ENCODE results near the gene DCBLD1. TPM values are rescaled to one million over a fixed set of nuclear protein-coding genes. Genes with fewer than 3 reads are reported as not detected.

Gene DCBLD1
- total RNA-seq, 4 donors from 2014 or later: 6.5 to 36.9 (median 11.2) TPM

DNA sequence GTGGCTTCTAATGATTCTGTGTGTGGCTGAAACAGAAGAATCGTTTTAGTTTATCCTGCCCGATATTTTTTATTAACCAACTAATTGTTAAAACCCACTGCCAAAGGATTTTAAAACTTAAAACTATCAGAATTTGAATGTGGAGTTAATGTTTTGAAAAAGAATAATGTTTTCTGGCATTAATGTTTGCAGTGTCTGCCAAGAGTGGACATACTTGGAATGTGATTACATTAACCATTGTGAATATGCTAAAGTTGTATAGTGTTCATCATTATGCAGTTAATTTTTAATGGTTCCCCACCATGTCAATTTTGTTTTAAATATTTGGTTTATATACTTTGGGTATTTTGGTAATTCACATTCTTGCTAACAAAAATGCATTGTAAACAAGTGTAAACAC is 24.4 kb downstream of the DCBLD1 start:
- DNase-seq (ENCODE audit: low spot score) (no peak), ATAC-seq (ENCODE audit: low FRiP score) (no peak)
- TF ChIP-seq, protein P1, sequence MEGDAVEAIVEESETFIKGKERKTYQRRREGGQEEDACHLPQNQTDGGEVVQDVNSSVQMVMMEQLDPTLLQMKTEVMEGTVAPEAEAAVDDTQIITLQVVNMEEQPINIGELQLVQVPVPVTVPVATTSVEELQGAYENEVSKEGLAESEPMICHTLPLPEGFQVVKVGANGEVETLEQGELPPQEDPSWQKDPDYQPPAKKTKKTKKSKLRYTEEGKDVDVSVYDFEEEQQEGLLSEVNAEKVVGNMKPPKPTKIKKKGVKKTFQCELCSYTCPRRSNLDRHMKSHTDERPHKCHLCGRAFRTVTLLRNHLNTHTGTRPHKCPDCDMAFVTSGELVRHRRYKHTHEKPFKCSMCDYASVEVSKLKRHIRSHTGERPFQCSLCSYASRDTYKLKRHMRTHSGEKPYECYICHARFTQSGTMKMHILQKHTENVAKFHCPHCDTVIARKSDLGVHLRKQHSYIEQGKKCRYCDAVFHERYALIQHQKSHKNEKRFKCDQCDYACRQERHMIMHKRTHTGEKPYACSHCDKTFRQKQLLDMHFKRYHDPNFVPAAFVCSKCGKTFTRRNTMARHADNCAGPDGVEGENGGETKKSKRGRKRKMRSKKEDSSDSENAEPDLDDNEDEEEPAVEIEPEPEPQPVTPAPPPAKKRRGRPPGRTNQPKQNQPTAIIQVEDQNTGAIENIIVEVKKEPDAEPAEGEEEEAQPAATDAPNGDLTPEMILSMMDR (IDR thresholded peaks at IDR 0.05): no peak

DNA sequence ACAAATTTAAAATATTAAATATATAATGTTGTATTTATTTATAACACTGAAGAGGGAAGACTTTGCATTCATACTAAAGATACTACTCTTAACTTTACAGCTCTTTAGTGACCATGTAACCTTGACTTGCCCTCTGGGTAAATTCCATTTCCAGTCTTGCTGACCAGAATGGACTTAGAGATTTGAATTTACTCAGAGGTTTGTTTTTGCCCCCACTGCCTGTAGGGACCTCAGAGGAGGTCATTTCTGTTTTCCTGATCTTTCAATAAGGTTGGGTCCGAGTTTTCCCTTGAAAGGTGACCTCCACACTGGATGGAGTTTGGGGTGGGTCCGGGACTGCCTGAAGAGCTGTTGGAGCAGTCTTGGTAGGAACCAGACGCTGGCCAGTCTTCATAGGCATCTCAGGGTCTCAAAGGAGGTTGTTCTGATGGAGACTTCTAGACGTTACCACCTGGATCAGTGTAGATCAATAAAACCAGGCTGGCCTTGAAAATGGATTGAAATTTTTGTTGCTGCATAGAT is 26.0 kb downstream of the DCBLD1 start:
- TF ChIP-seq, protein P1 (IDR thresholded peaks at IDR 0.05): no peak
- ATAC-seq (ENCODE audit: low FRiP score) (no peak), DNase-seq (ENCODE audit: low spot score) (no peak)

DNA sequence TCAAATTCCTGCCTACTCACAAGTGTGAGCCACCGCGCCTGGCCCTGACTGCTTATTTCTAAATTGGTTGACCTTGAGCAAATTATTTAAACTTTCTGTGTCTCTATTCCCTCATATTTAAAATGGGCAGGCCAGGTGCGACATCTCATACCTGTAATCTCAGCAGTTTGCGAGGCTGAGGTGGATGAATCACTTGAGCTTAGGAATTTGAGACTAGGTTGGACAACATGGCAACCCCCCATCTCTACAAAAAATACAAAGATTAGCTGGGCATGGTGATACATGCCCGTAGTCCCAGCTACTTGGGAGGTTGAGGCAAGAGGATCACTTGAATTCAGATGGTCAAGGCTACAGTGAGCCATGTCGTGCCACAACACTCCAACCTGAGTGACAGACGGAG is 26.5 kb downstream of the DCBLD1 start:
- no peak for ATAC-seq (ENCODE audit: low FRiP score)

DNA sequence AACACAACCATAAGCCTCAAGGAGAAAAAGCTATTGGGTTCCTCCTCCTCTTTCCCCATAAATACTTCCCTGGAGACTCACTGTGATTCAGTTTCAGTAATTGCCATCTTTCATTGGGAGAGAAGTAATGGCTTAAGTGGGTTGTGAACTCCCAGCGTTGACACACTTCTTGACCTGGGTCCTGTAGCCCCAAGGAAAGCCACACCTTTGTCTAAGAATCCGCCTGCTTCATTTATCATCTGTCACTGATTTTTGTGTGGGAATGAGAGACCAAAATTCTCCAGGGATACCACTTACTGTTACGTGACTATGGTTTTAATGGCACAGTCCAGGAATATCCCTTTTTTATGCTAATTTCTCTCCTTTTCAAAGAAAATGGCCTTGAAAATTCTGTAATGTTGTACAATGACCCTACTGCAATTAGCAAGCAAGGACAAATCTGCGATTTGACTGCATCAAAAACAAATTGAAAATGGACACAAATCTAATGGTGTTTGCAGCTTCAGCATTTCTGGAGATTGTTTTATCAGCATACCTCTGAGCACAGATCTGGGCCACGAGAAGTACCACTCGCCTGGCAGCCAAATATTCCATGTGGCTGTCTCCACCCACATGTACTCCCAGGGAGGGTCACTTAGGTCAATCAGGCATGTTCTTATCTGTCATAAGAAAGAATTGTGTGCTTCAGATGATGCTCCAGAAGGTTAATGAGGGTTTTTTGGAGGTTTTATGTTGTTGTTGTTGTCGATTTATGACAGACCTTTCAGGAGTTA is 29.8 kb downstream of the DCBLD1 start:
- DNase-seq (ENCODE audit: low spot score) (no peak), ATAC-seq (ENCODE audit: low FRiP score) (no peak)
- TF ChIP-seq, protein P1 (IDR thresholded peaks at IDR 0.05): no peak

More for the DNA sequence above, 26.5 kb downstream of the DCBLD1 start:
- DNase-seq (ENCODE audit: low spot score): no peak
- TF ChIP-seq, protein P1 (IDR thresholded peaks at IDR 0.05): no peak

DNA sequence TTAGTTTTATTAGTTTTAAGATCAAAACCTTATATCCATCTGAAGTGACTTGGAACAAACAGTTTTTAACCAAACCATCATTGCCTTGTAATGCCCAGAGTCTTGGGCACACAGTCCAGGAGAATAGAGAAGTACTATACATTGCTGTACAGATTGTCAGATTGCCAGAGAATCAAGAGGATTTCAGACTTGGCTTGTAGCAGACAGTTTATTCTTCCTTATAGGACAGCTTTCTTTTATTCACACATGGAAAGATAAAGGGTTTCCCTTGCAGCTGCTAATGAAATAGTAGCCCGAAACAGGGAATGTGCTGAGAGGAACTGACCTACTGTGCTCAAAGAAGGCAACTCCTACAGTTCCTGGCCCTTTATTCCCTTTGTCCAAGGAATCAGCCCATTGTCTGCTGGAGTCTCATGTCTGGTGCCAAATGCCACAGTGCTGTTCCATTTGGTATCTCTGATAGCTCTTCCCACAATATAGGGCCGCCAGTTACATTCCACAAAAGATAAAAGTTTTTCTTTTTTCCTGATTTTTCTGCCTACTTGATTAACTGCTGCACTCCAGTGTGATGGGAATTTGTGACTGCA is 30.6 kb downstream of the DCBLD1 start:
- TF ChIP-seq, protein P1 (IDR thresholded peaks at IDR 0.05): no peak
- no peak for ATAC-seq (ENCODE audit: low FRiP score)
- DNase-seq (ENCODE audit: low spot score): no peak

DNA sequence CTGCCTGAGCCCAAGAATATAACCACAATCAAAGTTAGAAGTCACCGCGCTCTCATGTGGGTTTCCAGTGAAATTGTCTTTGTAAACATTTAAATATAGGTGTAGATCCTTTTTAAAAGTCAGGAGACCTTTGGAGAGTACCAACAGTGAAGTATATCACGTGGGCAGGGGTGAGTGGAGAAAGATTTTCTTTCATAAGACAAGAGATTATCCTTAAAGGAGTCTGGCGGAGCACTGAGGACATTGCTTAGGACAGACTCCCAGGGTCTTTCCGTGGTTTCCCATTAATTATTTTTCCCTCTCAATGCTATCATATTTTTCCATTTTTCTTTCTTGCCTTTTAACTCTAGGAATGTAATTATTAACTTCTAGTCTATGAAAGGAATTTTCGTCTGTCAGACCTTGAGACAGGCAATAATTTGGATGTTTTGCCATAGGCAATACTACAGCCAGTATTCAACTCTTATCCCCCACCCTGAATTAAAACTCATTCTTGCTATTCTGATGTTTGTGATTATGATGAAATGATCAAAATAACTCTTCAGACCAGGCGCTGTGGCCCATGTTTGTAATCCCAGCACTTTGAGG is 31.4 kb downstream of the DCBLD1 start:
- TF ChIP-seq, protein P1 (IDR thresholded peaks at IDR 0.05): no peak
- no peak for DNase-seq (ENCODE audit: low spot score)
- ATAC-seq (ENCODE audit: low FRiP score): no peak

Data from omental fat pad (tissue), 4 donors.